ENCODE data around the gene KRTAP5-8. TPM values are rescaled to one million over a fixed set of nuclear protein-coding genes. Genes with fewer than 3 reads are reported as not detected.
"Not testable (repeated sequence)": the region's sequence is repeated elsewhere in the genome, so short reads cannot be mapped to it uniquely, and the experiment has no call there.

KRTAP5-8 gene
- total and polyA plus RNA-seq, 8 donors: 0.15 to 5.5 TPM; not detected in 6

DNA sequence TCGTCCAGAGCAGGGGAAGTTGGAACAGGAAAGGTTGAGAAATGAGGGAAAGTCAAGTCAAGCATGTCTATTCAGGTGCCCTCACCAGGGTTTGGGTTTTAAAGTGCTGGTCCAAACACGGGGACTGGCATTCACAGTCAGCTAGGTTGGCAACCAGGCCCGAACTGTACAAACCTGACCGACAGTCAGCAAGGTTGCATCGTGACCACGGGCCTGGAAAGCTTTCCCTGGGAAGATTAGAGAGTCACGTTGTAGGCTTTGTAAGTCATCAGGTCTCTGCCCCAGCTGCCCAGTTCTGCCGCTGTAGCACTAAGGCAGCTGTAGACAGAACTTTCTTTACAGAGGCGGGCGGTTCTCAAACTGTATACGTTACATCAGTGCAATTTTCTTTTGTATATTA is 35.0 kb downstream of the KRTAP5-8 start:
- intact Hi-C loops (cut with DNase I; ENCODE audit: low total_unique reads): no loop called here
- WGBS, 5 donors: 78 to 82% (median 79%) methylated on average over 11 of the region's 11 CpGs

DNA sequence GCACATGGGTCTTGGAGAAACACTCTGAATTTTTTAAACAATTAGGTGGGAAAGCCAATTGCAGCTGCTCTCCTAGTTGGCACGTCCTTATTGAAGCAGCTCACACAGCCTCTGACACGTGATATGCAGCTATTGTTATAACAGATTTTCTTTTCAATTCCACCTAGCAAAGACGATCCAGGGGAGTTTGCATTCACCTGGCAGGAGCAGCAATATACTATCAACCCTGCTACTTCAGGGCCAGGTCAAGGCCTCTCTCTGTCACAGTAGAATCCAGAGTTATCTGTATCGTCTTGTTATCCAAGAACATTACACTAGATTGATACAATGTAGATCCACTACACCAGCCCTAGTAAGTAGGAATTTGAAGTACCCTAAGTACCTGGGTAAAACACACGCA is 36.6 kb downstream of the KRTAP5-8 start:
- 56 to 77% (median 67%) methylated on average over 5 of the region's 5 CpGs for WGBS, 5 donors
- no peaks in the 10 kb centered on the region for H3K9me3 ChIP-seq
- no peaks in the 10 kb centered on the region for H3K4me1 ChIP-seq
- peaks cover 0 to 5% (median 0%) of the 10 kb centered on the region in 3 donors for H3K27me3 ChIP-seq
- intact Hi-C loops (cut with DNase I; ENCODE audit: low total_unique reads): no loop called here
- H3K36me3 ChIP-seq: no peaks in the 10 kb centered on the region
- no peak for TF ChIP-seq POLR2AphosphoS5 (IDR thresholded peaks at IDR 0.05)
- TF ChIP-seq POLR2A (IDR thresholded peaks at IDR 0.05): no peak
- TF ChIP-seq EP300 (IDR thresholded peaks at IDR 0.05): no peak
- TF ChIP-seq CTCF (IDR thresholded peaks at IDR 0.05): no peak
- H3K4me3 ChIP-seq: no peak overlapping the region
- DNase-seq: no peak
- no peak overlapping the region for H3K27ac ChIP-seq

More for the DNA sequence above, 35.0 kb downstream of the KRTAP5-8 start:
- Histone ChIP-seq H3K27ac (no peak overlapping the region), H3K27me3 (no peaks in the 10 kb centered on the region), H3K36me3 (no peaks in the 10 kb centered on the region), H3K4me1 (peaks cover 0 to 6% (median 0%) of the 10 kb centered on the region in 4 donors), H3K4me3 (no peak overlapping the region), H3K9me3 (no peaks in the 10 kb centered on the region)
- no peak for TF ChIP-seq POLR2A (IDR thresholded peaks at IDR 0.05)
- no peak for TF ChIP-seq POLR2AphosphoS5 (IDR thresholded peaks at IDR 0.05)
- TF ChIP-seq EP300 (IDR thresholded peaks at IDR 0.05): no peak
- TF ChIP-seq CTCF (IDR thresholded peaks at IDR 0.05): no peak
- no peak for DNase-seq

GRCh38 chr11:71575723-71576424 is 38.0 kb downstream of the KRTAP5-8 start:
- intact Hi-C loops (cut with DNase I; ENCODE audit: low total_unique reads): no loop called here
- Histone ChIP-seq H3K4me3 (no peak overlapping the region), H3K9me3 (no peaks in the 10 kb centered on the region), H3K27ac (no peak overlapping the region), H3K27me3 (peaks cover 0 to 5% (median 0%) of the 10 kb centered on the region in 3 donors), H3K36me3 (no peaks in the 10 kb centered on the region), H3K4me1 (peaks cover 0 to 10% (median 4%) of the 10 kb centered on the region in 4 donors)
- DNase-seq: no peak
- WGBS, 5 donors: 78 to 89% (median 83%) methylated on average over 4 of the region's 4 CpGs
- TF ChIP-seq CTCF (IDR thresholded peaks at IDR 0.05) (no peak), POLR2A (IDR thresholded peaks at IDR 0.05) (no peak), POLR2AphosphoS5 (IDR thresholded peaks at IDR 0.05) (no peak), EP300 (IDR thresholded peaks at IDR 0.05) (no peak)

- H3K27ac ChIP-seq; DNase-seq; intact Hi-C loops (cut with DNase I; ENCODE audit: low total_unique reads); H3K36me3 ChIP-seq; H3K27me3 ChIP-seq; H3K9me3 ChIP-seq; H3K4me3 ChIP-seq: not testable (repeated sequence)
- 87 to 91% (median 90%) methylated on average over 20 to 38 of the region's 41 CpGs for WGBS, 5 donors
- peaks cover 0 to 10% (median 4%) of the 10 kb centered on the region in 4 donors for H3K4me1 ChIP-seq
Measured at GRCh38 chr11:71576688-71577465, 39.1 kb downstream of the KRTAP5-8 start.

All from stomach (tissue), 9 donors.